T-cell (primary cell): ENCODE measurements around the gene CLEC2D. TPM values are rescaled to one million over a fixed set of nuclear protein-coding genes. Genes with fewer than 3 reads are reported as not detected.

Experiments used
- ATAC-seq, 4 experiments: fragments of 200-7000 bp in 3 of 4; fragments of 150-1000 bp in 1 of 4; cut with Tn5 transposase; replicated peaks in 1 of 4; 1 replicate in 3 of 4; 2 replicates in 1 of 4; pipeline ENCODE4 v1.10.0; 2021; ENCODE audit warnings: moderate library complexity in 3 of 4, mild to moderate bottlenecking in 2 of 4, moderate number of reproducible peaks in 1 of 4
- CTCF ChIA-PET, 2 donors: fragments of 300-600 bp; sonication (Branson Sonifier 250); formaldehyde crosslinking; loops; one replicate each; lab custom pipeline; 2022; ENCODE audit warnings: antibody characterized with exemption in 2 of 2; lab: Charles Lee
- POLR2A ChIA-PET, 2 donors: fragments of 300-600 bp; sonication (Branson Sonifier 250); formaldehyde crosslinking; loops; one replicate each; lab custom pipeline; 2022; ENCODE audit warnings: antibody characterized with exemption in 2 of 2; lab: Charles Lee
- DNase-seq, 35 experiments: peaks; one replicate each; pipeline versions ENCODE4 v3.0.0 to v3.0.0-alpha.2; 2013 to 2023
- H3K27ac ChIP-seq: one replicate; pipeline ENCODE4 v1.5.1; 2013; ENCODE audit warnings: low read length
- H3K27me3 ChIP-seq, 2 experiments: replicated peaks in 1 of 2; 1 replicate in 1 of 2; 2 replicates in 1 of 2; pipeline versions ENCODE4 v1.6.1 to v1.7.0; 2013; ENCODE audit warnings: low read length in 1 of 2, mixed read lengths in 1 of 2; ENCODE audit not compliant: control insufficient read depth in 2 of 2, insufficient read depth in 2 of 2; ENCODE audit errors: extremely low read depth in 1 of 2
- H3K36me3 ChIP-seq, 2 donors: 1 replicate in 1 of 2; 2 replicates in 1 of 2; pipeline versions ENCODE4 v1.6.1 to v1.7.0; 2013; ENCODE audit warnings: low read length in 1 of 2; ENCODE audit not compliant: control insufficient read depth in 2 of 2, insufficient read depth in 1 of 2; ENCODE audit errors: extremely low read depth in 1 of 2
- H3K4me1 ChIP-seq, 2 experiments: 1 replicate in 1 of 2; 2 replicates in 1 of 2; pipeline versions ENCODE4 v1.6.1 to v1.7.0; 2013; ENCODE audit warnings: low read length in 2 of 2, mixed read lengths in 1 of 2; ENCODE audit not compliant: insufficient read depth in 2 of 2, control insufficient read depth in 1 of 2; ENCODE audit errors: extremely low read depth in 1 of 2
- H3K4me3 ChIP-seq, 2 donors: 1 replicate in 1 of 2; 2 replicates in 1 of 2; pipeline versions ENCODE4 v1.5.1 to v1.7.0; 2013; ENCODE audit warnings: mild to moderate bottlenecking in 2 of 2, low read length in 1 of 2, moderate library complexity in 1 of 2; ENCODE audit not compliant: control insufficient read depth in 1 of 2; ENCODE audit errors: extremely low read depth in 1 of 2
- H3K9me3 ChIP-seq: 2 replicates; pipeline ENCODE4 v1.7.0; 2013
- H3K27ac Mint-ChIP-seq, 2 donors: one replicate each; pipeline ENCODE4 v1.8.0; 2020 to 2021; ENCODE audit warnings: mild to moderate bottlenecking in 2 of 2, mixed read lengths in 2 of 2
- H3K27me3 Mint-ChIP-seq, 2 donors: one replicate each; pipeline ENCODE4 v1.8.0; 2021 to 2022; ENCODE audit warnings: mixed read lengths in 2 of 2
- H3K36me3 Mint-ChIP-seq: one replicate; pipeline ENCODE4 v1.8.0; 2021; ENCODE audit warnings: mixed read lengths
- H3K4me1 Mint-ChIP-seq, 3 donors: one replicate each; pipeline ENCODE4 v1.8.0; 2020 to 2022; ENCODE audit warnings: mixed read lengths in 3 of 3, mild to moderate bottlenecking in 1 of 3
- H3K4me3 Mint-ChIP-seq, 3 donors: one replicate each; pipeline ENCODE4 v1.8.0; 2020 to 2022; ENCODE audit warnings: mild to moderate bottlenecking in 3 of 3, mixed read lengths in 3 of 3, moderate library complexity in 3 of 3
- H3K9me3 Mint-ChIP-seq, 3 donors: one replicate each; pipeline ENCODE4 v1.8.0; 2020 to 2022; ENCODE audit warnings: mixed read lengths in 3 of 3
- WGBS: methylation state at CpG from one replicate; pipeline ENCODE4 v1.1.5; 2013; ENCODE audit warnings: missing lambda C conversion rate; ENCODE audit not compliant: insufficient coverage; 5-methylcytosine and 5-hydroxymethylcytosine counted together
- total RNA-seq, 35 experiments: library from RNA in 6 of 35; stranded (reverse) in 6 of 35; fragments of 120-200 nt in 1 of 35; gene quantifications; one replicate each; pipeline versions ENCODE4 v1.2.1 to v1.2.4 and lab custom pipeline; 2013 to 2026

Gene CLEC2D
- total RNA-seq, 5 donors from 2014 or later (not counting 1 experiment from before 2014, with no cell fraction given): 217 to 338 (median 311) TPM

DNA sequence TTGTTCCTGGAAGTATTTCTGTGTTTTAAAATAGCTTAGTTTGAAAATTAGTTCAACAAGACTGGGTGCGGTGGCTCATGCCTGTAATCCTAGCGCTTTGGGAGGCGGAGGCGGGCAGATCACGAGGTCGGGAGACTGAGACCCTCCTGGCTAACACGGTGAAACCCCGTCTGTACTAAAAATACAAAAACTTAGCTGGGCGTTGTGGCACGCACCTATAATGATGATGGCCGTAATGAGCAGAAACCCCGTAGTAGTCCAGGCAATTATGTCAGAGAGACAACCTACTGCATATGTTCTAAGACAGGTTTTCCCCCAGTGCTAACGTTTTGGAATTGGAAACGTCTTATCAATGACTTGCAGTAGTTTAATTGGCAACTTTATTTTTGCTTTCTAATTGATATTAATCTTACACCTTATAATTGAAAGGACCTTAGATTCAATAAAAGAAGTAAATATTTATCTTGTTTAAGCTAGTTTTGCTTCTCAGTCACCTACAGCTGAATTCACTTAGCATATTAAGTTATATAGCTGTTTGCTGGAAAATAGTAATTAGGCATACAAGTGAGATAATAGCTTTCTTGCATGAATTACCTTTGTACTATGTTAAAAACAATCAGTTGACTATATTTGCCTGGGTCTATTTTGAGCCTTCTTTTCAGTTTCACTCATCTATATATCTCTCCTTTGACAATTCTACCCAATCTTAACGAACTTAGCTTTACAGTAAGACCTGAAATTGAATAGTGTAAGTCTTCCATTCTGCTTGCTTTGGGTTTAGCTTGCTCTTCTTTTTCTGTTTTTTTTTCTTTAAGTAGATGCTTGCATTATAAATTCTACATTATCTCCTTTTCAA, 47.8 kb downstream of the CLEC2D start:
- no peaks in the 10 kb centered on the region for H3K9me3 ChIP-seq
- Mint-ChIP-seq H3K4me1 (peaks cover 11 to 42% (median 22%) of the 10 kb centered on the region in 3 donors), H3K9me3 (no peaks in the 10 kb centered on the region), H3K27ac (no peak overlapping the region), H3K36me3 (no peaks in the 10 kb centered on the region), H3K4me3 (no peak overlapping the region), H3K27me3 (no peaks in the 10 kb centered on the region)
- no peaks in the 10 kb centered on the region for H3K27me3 ChIP-seq
- peaks cover 0 to 4% of the 10 kb centered on the region in 2 experiments for H3K4me1 ChIP-seq
- no peak overlapping the region for H3K27ac ChIP-seq
- DNase-seq: no peak
- H3K4me3 ChIP-seq: no peak overlapping the region
- H3K36me3 ChIP-seq: no peaks in the 10 kb centered on the region
- POLR2A ChIA-PET: interaction anchor here (0.6 to 0.7 kb wide), 2 partner anchors 11 to 90 kb away, joined by 3 to 6 read pairs; no protein-coding TSS in a partner anchor
- CTCF ChIA-PET: interaction anchor here (0.8 kb wide), 2 partner anchors 9 kb away, joined by 3 to 5 read pairs; no protein-coding TSS in a partner anchor
- 96% methylated on average over 6 of the region's 15 CpGs for WGBS
- no peak for ATAC-seq

DNA sequence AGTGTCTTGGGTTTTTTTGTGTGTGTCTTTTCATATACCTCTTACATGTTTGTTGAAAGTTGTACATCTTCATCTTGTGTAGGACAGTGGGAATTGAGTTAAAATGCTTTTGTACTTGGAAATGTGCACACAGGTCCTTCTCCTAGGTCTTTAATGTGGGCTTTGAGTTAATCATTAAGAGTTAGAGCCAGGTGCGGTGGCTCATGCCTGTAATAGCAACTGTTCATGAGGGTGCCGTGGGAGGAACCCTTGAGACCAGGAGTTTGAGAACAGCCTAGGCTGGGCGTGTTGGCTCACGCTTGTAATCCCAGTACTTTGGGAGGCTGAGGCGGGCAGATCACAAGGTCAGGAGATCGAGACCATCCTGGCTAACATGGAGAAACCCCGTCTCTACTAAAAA, 49.5 kb downstream of the CLEC2D start:
- H3K4me1 ChIP-seq: peaks cover 0 to 4% of the 10 kb centered on the region in 2 experiments
- no peak overlapping the region for H3K4me3 Mint-ChIP-seq
- ATAC-seq (no peak), DNase-seq (no peak)
- no peak overlapping the region for H3K4me3 ChIP-seq
- ChIA-PET POLR2A (interaction anchor here in 1 of 2 donors (0.6 kb wide), 1 partner anchor 42 kb away, joined by 3 read pairs; the partner anchor contains the start of gene CD69), CTCF (interaction anchor here in 1 of 2 donors (1.3 kb wide), 1 partner anchor 84 kb away, joined by 3 read pairs; no protein-coding TSS in a partner anchor)
- 100% methylated on average over 5 of the region's 7 CpGs for WGBS
- H3K27ac Mint-ChIP-seq: no peak overlapping the region
- H3K9me3 Mint-ChIP-seq: no peaks in the 10 kb centered on the region
- H3K27ac ChIP-seq: no peak overlapping the region
- peaks cover 3% of the 10 kb centered on the region for H3K36me3 Mint-ChIP-seq
- H3K27me3 Mint-ChIP-seq: peaks cover 0 to 4% of the 10 kb centered on the region in 2 donors
- no peaks in the 10 kb centered on the region for H3K36me3 ChIP-seq
- no peaks in the 10 kb centered on the region for H3K27me3 ChIP-seq
- H3K4me1 Mint-ChIP-seq: peaks cover 7 to 37% (median 24%) of the 10 kb centered on the region in 3 donors
- H3K9me3 ChIP-seq: no peaks in the 10 kb centered on the region

DNA sequence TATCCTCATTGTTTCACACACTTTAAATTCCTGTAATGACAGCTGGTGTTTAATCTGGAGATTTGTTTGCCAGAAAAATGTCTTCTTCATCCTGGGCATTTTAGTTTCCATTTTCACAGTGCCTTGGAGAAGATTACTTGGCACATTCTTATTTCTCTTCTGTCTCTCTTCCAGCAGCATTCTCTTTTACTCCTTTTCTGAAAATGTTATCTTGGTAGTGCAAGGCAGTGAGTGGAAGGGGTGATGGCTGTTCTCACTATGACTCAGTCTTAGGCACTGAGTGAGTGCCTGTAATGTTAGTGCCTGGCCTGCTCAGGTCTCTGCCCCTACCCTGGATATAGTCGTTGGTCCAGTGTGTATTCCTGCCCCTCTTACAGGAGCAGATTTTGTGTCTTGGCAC, 50.3 kb downstream of the CLEC2D start:
- no peaks in the 10 kb centered on the region for H3K9me3 Mint-ChIP-seq
- H3K4me1 Mint-ChIP-seq: peaks cover 7 to 35% (median 24%) of the 10 kb centered on the region in 3 donors
- H3K4me3 Mint-ChIP-seq: no peak overlapping the region
- no CpG with 5 or more reads among the region's 1 CpG for WGBS
- no peak for ATAC-seq
- no peak overlapping the region for H3K27ac Mint-ChIP-seq
- no peaks in the 10 kb centered on the region for H3K27me3 ChIP-seq
- H3K4me3 ChIP-seq: no peak overlapping the region
- H3K4me1 ChIP-seq: peaks cover 0 to 4% of the 10 kb centered on the region in 2 experiments
- POLR2A ChIA-PET: no interaction called here
- no peak overlapping the region for H3K27ac ChIP-seq
- CTCF ChIA-PET: no interaction called here
- H3K36me3 ChIP-seq: no peaks in the 10 kb centered on the region
- H3K36me3 Mint-ChIP-seq: peaks cover 3% of the 10 kb centered on the region
- no peak for DNase-seq
- no peaks in the 10 kb centered on the region for H3K9me3 ChIP-seq
- peaks cover 0 to 4% of the 10 kb centered on the region in 2 donors for H3K27me3 Mint-ChIP-seq

DNA sequence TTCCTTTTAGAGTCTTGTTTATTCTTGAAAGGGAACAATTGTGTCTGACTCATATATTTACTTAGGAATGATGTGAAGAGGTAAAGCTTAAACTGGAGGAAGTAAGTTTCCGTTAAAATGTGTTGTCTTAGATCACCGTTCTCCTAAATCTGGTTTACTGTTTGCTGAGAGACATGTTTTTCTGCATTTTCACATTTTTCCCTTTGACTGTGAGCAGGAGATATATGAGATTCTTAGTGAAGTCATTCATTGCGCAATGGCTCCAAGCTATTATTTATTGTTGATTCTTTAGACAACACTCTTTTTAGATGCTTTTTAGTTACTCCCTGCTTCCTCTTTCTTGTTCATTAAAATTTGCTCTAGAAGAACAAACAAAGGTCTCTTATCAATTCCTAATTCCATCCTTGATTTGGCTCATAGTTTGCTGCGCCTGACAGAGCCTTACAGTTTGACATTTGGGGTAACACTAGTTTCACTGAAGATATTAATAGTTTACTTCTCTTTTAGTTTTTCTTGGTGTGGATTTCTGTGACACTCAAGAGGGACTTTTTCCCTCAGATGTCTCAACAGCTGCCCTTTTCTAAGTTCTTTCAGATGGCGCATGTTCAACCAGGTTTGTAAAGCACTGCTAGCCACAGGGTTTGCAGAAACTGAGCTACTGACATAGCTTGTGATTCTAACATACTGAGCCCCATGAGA, 52.0 kb downstream of the CLEC2D start:
- H3K36me3 Mint-ChIP-seq: peaks cover 3% of the 10 kb centered on the region
- no peak overlapping the region for H3K27ac Mint-ChIP-seq
- ChIA-PET POLR2A (interaction anchor here (0.5 to 0.9 kb wide), 4 partner anchors 16 to 176 kb away, joined by 3 to 6 read pairs (median 3); no protein-coding TSS in a partner anchor), CTCF (interaction anchor here (0.5 to 1.7 kb wide), 4 partner anchors 16 to 219 kb away, joined by 4 to 10 read pairs (median 4); no protein-coding TSS in a partner anchor)
- Histone ChIP-seq H3K4me3 (no peak overlapping the region), H3K36me3 (no peaks in the 10 kb centered on the region), H3K27ac (no peak overlapping the region), H3K4me1 (peaks cover 0 to 4% of the 10 kb centered on the region in 2 experiments), H3K9me3 (no peaks in the 10 kb centered on the region), H3K27me3 (no peaks in the 10 kb centered on the region)
- H3K4me1 Mint-ChIP-seq: peaks cover 3 to 19% (median 15%) of the 10 kb centered on the region in 3 donors
- H3K4me3 Mint-ChIP-seq: no peak overlapping the region
- H3K27me3 Mint-ChIP-seq: peaks cover 0 to 4% of the 10 kb centered on the region in 2 donors
- H3K9me3 Mint-ChIP-seq: no peaks in the 10 kb centered on the region
- WGBS: 100% methylated on average over 1 of the region's 5 CpGs
- no peak for ATAC-seq
- DNase-seq: no peak

DNA sequence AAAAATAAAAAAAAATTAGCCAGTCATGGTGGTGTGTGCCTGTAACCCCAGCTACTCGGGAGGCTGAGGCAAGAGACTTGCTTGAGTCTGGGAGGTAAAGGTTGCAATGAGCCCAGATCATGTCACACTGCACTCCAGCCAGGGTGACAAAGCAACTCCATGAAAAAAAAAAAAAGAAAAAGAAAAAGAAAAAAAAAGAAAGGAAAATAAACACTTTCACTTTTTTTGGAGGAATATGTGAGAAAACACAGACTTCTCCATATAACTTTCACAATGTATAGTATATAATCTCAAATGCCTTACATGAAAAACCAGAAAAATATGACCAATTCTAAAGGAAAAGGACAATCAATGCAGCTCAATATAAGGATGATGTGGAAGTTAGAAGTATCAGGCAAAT, 54.5 kb downstream of the CLEC2D start:
- ChIA-PET CTCF (interaction anchor here in 1 of 2 donors (0.7 to 2.1 kb wide), 2 partner anchors 16 to 19 kb away, joined by 4 to 6 read pairs; no protein-coding TSS in a partner anchor), POLR2A (interaction anchor here in 1 of 2 donors (1.2 kb wide), 1 partner anchor 9 kb away, joined by 3 read pairs; the partner anchor contains the start of gene CLECL1)
- Histone ChIP-seq H3K9me3 (no peaks in the 10 kb centered on the region), H3K27me3 (no peaks in the 10 kb centered on the region), H3K36me3 (no peaks in the 10 kb centered on the region), H3K27ac (no peak overlapping the region), H3K4me1 (peaks cover 0 to 4% of the 10 kb centered on the region in 2 experiments), H3K4me3 (no peak overlapping the region)
- ATAC-seq (no peak), DNase-seq (no peak)
- Mint-ChIP-seq H3K4me3 (no peak overlapping the region), H3K36me3 (peaks cover 3% of the 10 kb centered on the region), H3K4me1 (peaks cover 3 to 15% (median 15%) of the 10 kb centered on the region in 3 donors), H3K9me3 (no peaks in the 10 kb centered on the region), H3K27me3 (peaks cover 0 to 4% of the 10 kb centered on the region in 2 donors), H3K27ac (no peak overlapping the region)
- WGBS: no CpG with 5 or more reads among the region's 1 CpG
